K562 (cell line): ENCODE results near the gene TNPO2.

Experiments used
- FOXM1 ChIP-seq, 2 experiments: fragments of 450-650 bp in 1 of 2; sonication (generic) in 1 of 2; formaldehyde crosslinking in 1 of 2; IDR thresholded peaks; 2 replicates each; pipeline versions ENCODE4 v1.6.1 to v1.9.0; 2017 to 2022; ENCODE audit warnings: low read depth in 2 of 2, mild to moderate bottlenecking in 2 of 2, missing genetic modification reagents in 1 of 2, moderate library complexity in 1 of 2
- POLR2A ChIP-seq: fragments of 450-650 bp; conservative IDR thresholded peaks from 2 replicates; pipeline ENCODE4 v1.6.1; 2016

GRCh38 chr19:12723381-12723640 is 421 bp downstream of the TNPO2 start:
- no peak for TF ChIP-seq POLR2A
- TF ChIP-seq FOXM1 (IDR thresholded peaks at IDR 0.05; ENCODE audit: low read depth) = no peak
- no peak for TF ChIP-seq FOXM1 (CRISPR knock-in tag; IDR thresholded peaks at IDR 0.05; ENCODE audit: low read depth)
